IPS-15b (cell line): ENCODE data around the gene ZNF91.
"Not testable (repeated sequence)": the region's sequence is repeated elsewhere in the genome, so short reads cannot be mapped to it uniquely, and the experiment has no call there.

Experiments
- H3K27me3 ChIP-seq: one replicate; pipeline ENCODE4 v1.6.1; 2013; ENCODE audit warnings: low read length; ENCODE audit not compliant: control insufficient read depth, insufficient read depth
- H3K36me3 ChIP-seq: one replicate; pipeline ENCODE4 v1.6.1; 2013; ENCODE audit warnings: low read length; ENCODE audit not compliant: control insufficient read depth, insufficient read depth
- H3K4me1 ChIP-seq: one replicate; pipeline ENCODE4 v1.6.1; 2013; ENCODE audit warnings: mild to moderate bottlenecking, low read length; ENCODE audit not compliant: control insufficient read depth, insufficient read depth
- H3K4me3 ChIP-seq: one replicate; pipeline ENCODE4 v1.5.1; 2013; ENCODE audit warnings: low read depth, low read length
- H3K9ac ChIP-seq: one replicate; pipeline ENCODE4 v1.6.1; 2013; ENCODE audit warnings: low read depth, mild to moderate bottlenecking, low read length
- H3K9me3 ChIP-seq: one replicate; pipeline ENCODE4 v1.6.1; 2013; ENCODE audit warnings: mild to moderate bottlenecking, low read length; ENCODE audit not compliant: control insufficient read depth, insufficient read depth

Gene ZNF91

GRCh38 chr19:23361843-23362242 lies 33.4 kb downstream of the ZNF91 start:
- H3K4me3 ChIP-seq, H3K9ac ChIP-seq, H3K4me1 ChIP-seq, H3K27me3 ChIP-seq, H3K36me3 ChIP-seq: not testable (repeated sequence)
- H3K9me3 ChIP-seq: peaks cover 52% of the 10 kb centered on the region

GRCh38 chr19:23351806-23352205 lies 43.5 kb downstream of the ZNF91 start:
- Histone ChIP-seq H3K9me3 (peaks cover 23% of the 10 kb centered on the region), H3K27me3 (no peaks in the 10 kb centered on the region), H3K9ac (no peak overlapping the region), H3K36me3 (peaks cover 6% of the 10 kb centered on the region), H3K4me1 (no peaks in the 10 kb centered on the region), H3K4me3 (no peak overlapping the region)

- Histone ChIP-seq H3K36me3 (no peaks in the 10 kb centered on the region), H3K4me3 (no peak overlapping the region), H3K4me1 (no peaks in the 10 kb centered on the region), H3K9ac (no peak overlapping the region), H3K27me3 (no peaks in the 10 kb centered on the region), H3K9me3 (peaks cover 20% of the 10 kb centered on the region)
These were observed 48.6 kb downstream of the ZNF91 start for GRCh38 chr19:23346696-23347095.

GRCh38 chr19:23345838-23346237 lies 49.4 kb downstream of the ZNF91 start:
- no peaks in the 10 kb centered on the region for H3K36me3 ChIP-seq
- H3K9ac ChIP-seq: no peak overlapping the region
- no peaks in the 10 kb centered on the region for H3K4me1 ChIP-seq
- peaks cover 20% of the 10 kb centered on the region for H3K9me3 ChIP-seq
- H3K4me3 ChIP-seq: no peak overlapping the region
- H3K27me3 ChIP-seq: no peaks in the 10 kb centered on the region

GRCh38 chr19:23343434-23344010 lies 51.7 kb downstream of the ZNF91 start:
- Histone ChIP-seq H3K4me3 (no peak overlapping the region), H3K4me1 (no peaks in the 10 kb centered on the region), H3K27me3 (no peaks in the 10 kb centered on the region), H3K9me3 (peaks cover 5% of the 10 kb centered on the region), H3K9ac (no peak overlapping the region), H3K36me3 (no peaks in the 10 kb centered on the region)

- Histone ChIP-seq H3K9me3 (no peaks in the 10 kb centered on the region), H3K9ac (no peak overlapping the region), H3K4me3 (no peak overlapping the region), H3K4me1 (no peaks in the 10 kb centered on the region), H3K27me3 (no peaks in the 10 kb centered on the region), H3K36me3 (no peaks in the 10 kb centered on the region)
These were observed 67.1 kb downstream of the ZNF91 start for GRCh38 chr19:23328211-23328610.

GRCh38 chr19:23321953-23322549 lies 73.2 kb downstream of the ZNF91 start:
- H3K27me3 ChIP-seq: no peaks in the 10 kb centered on the region
- no peak overlapping the region for H3K9ac ChIP-seq
- H3K4me1 ChIP-seq: no peaks in the 10 kb centered on the region
- no peak overlapping the region for H3K4me3 ChIP-seq
- H3K36me3 ChIP-seq: no peaks in the 10 kb centered on the region
- no peaks in the 10 kb centered on the region for H3K9me3 ChIP-seq

GRCh38 chr19:23321403-23321802 lies 73.9 kb downstream of the ZNF91 start:
- not testable (repeated sequence) for H3K9ac ChIP-seq, H3K9me3 ChIP-seq, H3K4me3 ChIP-seq, H3K27me3 ChIP-seq, H3K4me1 ChIP-seq, H3K36me3 ChIP-seq

- H3K4me3 ChIP-seq, H3K9me3 ChIP-seq, H3K9ac ChIP-seq, H3K27me3 ChIP-seq, H3K4me1 ChIP-seq, H3K36me3 ChIP-seq: not testable (repeated sequence)
These were observed 75.7 kb downstream of the ZNF91 start for GRCh38 chr19:23319571-23319970.

GRCh38 chr19:23318941-23319340 lies 76.3 kb downstream of the ZNF91 start:
- H3K9me3 ChIP-seq, H3K4me3 ChIP-seq, H3K4me1 ChIP-seq, H3K27me3 ChIP-seq, H3K36me3 ChIP-seq, H3K9ac ChIP-seq: not testable (repeated sequence)

- Histone ChIP-seq H3K27me3 (no peaks in the 10 kb centered on the region), H3K9me3 (peaks cover 5% of the 10 kb centered on the region), H3K4me1 (no peaks in the 10 kb centered on the region), H3K36me3 (no peaks in the 10 kb centered on the region), H3K9ac (no peak overlapping the region), H3K4me3 (no peak overlapping the region)
These were observed 77.1 kb downstream of the ZNF91 start for GRCh38 chr19:23318143-23318542.

- peaks cover 16% of the 10 kb centered on the region for H3K9me3 ChIP-seq
- H3K27me3 ChIP-seq: no peaks in the 10 kb centered on the region
- no peak overlapping the region for H3K4me3 ChIP-seq
- no peak overlapping the region for H3K9ac ChIP-seq
- H3K4me1 ChIP-seq: no peaks in the 10 kb centered on the region
- H3K36me3 ChIP-seq: no peaks in the 10 kb centered on the region
These were observed 80.0 kb downstream of the ZNF91 start for GRCh38 chr19:23315286-23315685.
